Measurements from ENCODE around the gene NUTM1. TPM values are rescaled to one million over a fixed set of nuclear protein-coding genes. Genes with fewer than 3 reads are reported as not detected.

NUTM1 gene
- total and polyA plus RNA-seq, 3 donors from 2014 or later: 17.8 to 39.7 (median 23.4) TPM

GRCh38 chr15:34332553-34333120 is 10.5 kb upstream of the NUTM1 start:
- no peak for DNase-seq
- Histone ChIP-seq H3K36me3 (ENCODE audit: low read depth, missing control alignments) (no peaks in the 10 kb centered on the region), H3K9me3 (no peaks in the 10 kb centered on the region), H3K27ac (no peak overlapping the region), H3K4me3 (no peak overlapping the region), H3K4me1 (peaks cover 3% of the 10 kb centered on the region), H3K27me3 (no peaks in the 10 kb centered on the region)
- 92 to 97% methylated on average over 6 of the region's 6 CpGs for WGBS, 2 donors
- TF ChIP-seq POLR2A (IDR thresholded peaks at IDR 0.05) (no peak), CTCF (IDR thresholded peaks at IDR 0.05) (no peak)
- intact Hi-C loops (cut with DNase I; ENCODE audit: low total_unique reads): no loop called here

GRCh38 chr15:34334672-34335071 is 8.4 kb upstream of the NUTM1 start:
- no peaks in the 10 kb centered on the region for H3K36me3 ChIP-seq (ENCODE audit: low read depth, missing control alignments)
- no peak for DNase-seq
- H3K4me3 ChIP-seq: no peak overlapping the region
- H3K9me3 ChIP-seq: no peaks in the 10 kb centered on the region
- TF ChIP-seq CTCF (IDR thresholded peaks at IDR 0.05): no peak
- intact Hi-C loops (cut with DNase I; ENCODE audit: low total_unique reads): no loop called here
- WGBS, 2 donors: 87 to 89% methylated on average over 4 of the region's 4 CpGs
- H3K27ac ChIP-seq: no peak overlapping the region
- H3K4me1 ChIP-seq: peaks cover 3% of the 10 kb centered on the region
- no peaks in the 10 kb centered on the region for H3K27me3 ChIP-seq

DNA sequence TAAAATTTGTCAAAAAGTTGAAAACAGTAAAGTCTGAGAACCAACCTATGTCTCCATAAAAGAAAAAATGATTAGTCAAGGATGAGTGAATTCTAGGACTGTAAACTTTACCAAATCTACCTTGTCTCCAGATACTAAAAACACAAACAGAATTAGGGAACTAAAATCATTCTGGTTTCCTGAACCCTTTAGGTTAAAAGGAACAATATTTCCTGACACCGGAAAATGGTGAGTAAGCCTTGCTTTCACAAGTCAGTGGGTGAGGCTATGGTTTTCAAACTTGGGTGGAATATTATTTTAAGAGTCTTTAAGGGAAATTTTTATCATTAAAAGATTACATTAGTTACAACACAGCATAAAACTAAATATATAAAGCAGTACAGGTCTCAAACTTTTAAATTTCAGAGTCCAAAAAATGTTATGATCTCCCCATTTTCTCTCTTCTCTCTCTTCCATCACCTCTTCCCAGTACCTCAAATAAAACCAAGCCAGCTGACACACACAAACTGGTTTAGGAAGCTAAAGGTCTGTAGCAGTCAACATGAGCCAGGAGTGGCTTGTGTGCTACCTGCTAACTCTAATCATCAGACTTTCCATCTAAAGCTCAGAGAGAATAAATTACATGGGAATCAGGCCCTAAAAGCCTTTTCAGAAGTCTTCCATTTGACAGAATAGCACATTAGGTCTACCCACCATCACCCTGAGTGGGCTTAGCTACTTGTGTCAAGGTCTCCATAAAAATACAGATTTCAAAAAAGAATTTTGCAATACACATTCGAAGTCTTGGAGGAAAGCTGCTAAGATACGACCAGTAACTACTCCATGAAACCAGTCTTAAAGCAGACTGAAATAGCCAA is 7.7 kb upstream of the NUTM1 start:
- Histone ChIP-seq H3K9me3 (no peaks in the 10 kb centered on the region), H3K4me3 (no peak overlapping the region), H3K4me1 (peaks cover 3% of the 10 kb centered on the region), H3K27me3 (no peaks in the 10 kb centered on the region), H3K27ac (no peak overlapping the region), H3K36me3 (ENCODE audit: low read depth, missing control alignments) (no peaks in the 10 kb centered on the region)
- TF ChIP-seq CTCF (IDR thresholded peaks at IDR 0.05) (no peak), POLR2A (IDR thresholded peaks at IDR 0.05) (no peak)
- 65 to 73% methylated on average over 3 of the region's 3 CpGs for WGBS, 2 donors
- intact Hi-C loops (cut with DNase I; ENCODE audit: low total_unique reads): no loop called here
- DNase-seq: no peak

DNA sequence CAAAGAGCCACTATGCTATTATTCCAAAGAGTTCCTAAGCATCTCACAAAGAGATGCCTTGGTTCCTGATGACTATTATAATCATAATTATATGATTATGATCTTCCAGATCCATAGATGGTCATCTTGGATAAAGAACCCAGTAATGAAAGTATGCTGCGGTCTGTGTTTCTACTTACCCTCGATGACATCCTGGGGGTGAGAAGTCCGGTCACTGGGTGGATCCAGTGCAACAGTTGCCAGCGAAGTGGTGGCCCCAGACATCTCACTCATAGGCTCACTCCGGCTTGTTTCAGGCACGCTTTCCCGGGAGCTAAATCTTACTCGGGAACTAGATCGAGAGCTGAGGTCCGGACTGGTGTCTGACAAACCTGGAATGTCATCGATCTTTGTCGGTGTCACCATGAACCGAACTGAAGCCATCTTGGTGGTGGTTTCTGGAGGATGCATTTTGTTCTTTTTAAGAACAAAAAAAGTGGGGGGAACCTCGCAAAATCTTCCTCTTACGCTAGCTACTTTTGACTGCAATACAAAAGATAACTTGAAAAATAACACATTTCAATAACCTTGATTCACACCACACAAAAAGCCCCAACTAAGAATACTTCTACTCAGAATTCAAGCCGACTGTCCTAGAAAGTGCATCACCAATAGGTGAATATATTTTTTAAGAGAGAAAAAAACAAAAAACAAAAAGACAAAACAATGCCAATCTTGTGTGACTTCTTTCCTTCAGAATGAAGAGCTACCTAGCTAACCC is 6.7 kb upstream of the NUTM1 start:
- Histone ChIP-seq H3K27ac (peak overlapping the region in 1 of 2 donors; percentile 92), H3K36me3 (ENCODE audit: low read depth, missing control alignments) (no peaks in the 10 kb centered on the region), H3K4me3 (peak overlapping the region; percentile 88 to 91), H3K27me3 (no peaks in the 10 kb centered on the region), H3K9me3 (no peaks in the 10 kb centered on the region), H3K4me1 (peaks cover 3% of the 10 kb centered on the region)
- intact Hi-C loops (cut with DNase I; ENCODE audit: low total_unique reads): no loop called here
- TF ChIP-seq POLR2A (IDR thresholded peaks at IDR 0.05) (no peak), CTCF (IDR thresholded peaks at IDR 0.05) (no peak)
- WGBS, 2 donors: 49 to 68% methylated on average over 16 of the region's 16 CpGs
- no peak for DNase-seq

All from testis (tissue), 3 donors.